ENCODE measurements around the gene ATP6V1E1. TPM values are rescaled to one million over a fixed set of nuclear protein-coding genes. Genes with fewer than 3 reads are reported as not detected.
"Not testable (repeated sequence)": the region's sequence is repeated elsewhere in the genome, so short reads cannot be mapped to it uniquely, and the experiment has no call there.

ATP6V1E1 gene
- total and polyA plus RNA-seq, 2 donors: 121 to 138 TPM

DNA sequence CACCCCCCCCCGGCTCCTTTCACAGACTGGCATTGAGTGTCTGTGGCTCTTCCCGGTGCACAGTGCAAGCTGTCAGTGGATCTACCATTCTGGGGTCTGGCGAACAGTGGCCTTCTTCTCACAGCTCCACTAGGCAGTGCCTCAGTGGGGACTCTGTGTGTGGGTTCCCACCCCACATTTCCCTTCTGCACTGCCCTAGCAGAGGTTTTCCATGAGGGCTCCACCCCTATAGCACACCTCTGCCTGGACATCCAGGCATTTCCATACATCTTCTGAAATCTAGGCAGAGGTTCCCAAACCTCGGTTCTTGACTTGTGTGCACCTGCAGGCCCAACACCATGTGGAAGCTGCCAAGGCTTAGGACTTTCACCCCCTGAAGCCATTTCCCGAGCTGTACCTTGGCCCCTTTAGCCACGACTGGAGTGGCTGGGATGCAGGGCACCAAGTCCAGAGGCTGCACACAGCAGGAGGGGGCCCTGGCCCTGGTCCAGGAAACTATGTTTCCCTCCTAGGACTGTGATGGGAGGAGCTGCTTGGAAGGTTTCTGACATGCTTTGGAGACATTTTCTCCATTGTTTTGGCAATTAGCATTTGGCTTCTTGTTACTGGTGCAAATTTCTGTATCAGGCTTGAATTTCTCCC lies 36.0 kb upstream of the ATP6V1E1 start:
- Histone ChIP-seq H3K4me1 (ENCODE audit: control insufficient read depth in 2 of 2, insufficient read depth in 2 of 2, low read length in 2 of 2) (no peaks in the 10 kb centered on the region), H3K27ac (ENCODE audit: low read depth in 1 of 2, low read length in 1 of 2) (no peak overlapping the region), H3K36me3 (ENCODE audit: control insufficient read depth in 2 of 2, insufficient read depth in 2 of 2, low read length in 1 of 2) (peaks cover 12 to 14% of the 10 kb centered on the region in 2 donors), H3K9me3 (ENCODE audit: control insufficient read depth in 2 of 2, insufficient read depth in 1 of 2, low read length in 1 of 2) (peaks cover 0 to 6% of the 10 kb centered on the region in 2 donors), H3K27me3 (ENCODE audit: control insufficient read depth in 2 of 2, insufficient read depth in 1 of 2, low read length in 1 of 2) (no peaks in the 10 kb centered on the region), H3K4me3 (ENCODE audit: low read length in 2 of 2) (no peak overlapping the region)
- 98% methylated on average over 6 of the region's 6 CpGs for WGBS
- no peak for DNase-seq (ENCODE audit: low read depth in 6 of 9, low spot score in 9 of 9)

- Histone ChIP-seq H3K27ac (ENCODE audit: low read depth in 1 of 2, low read length in 1 of 2) (no peak overlapping the region), H3K27me3 (ENCODE audit: control insufficient read depth in 2 of 2, insufficient read depth in 1 of 2, low read length in 1 of 2) (no peaks in the 10 kb centered on the region), H3K4me1 (ENCODE audit: control insufficient read depth in 2 of 2, insufficient read depth in 2 of 2, low read length in 2 of 2) (no peaks in the 10 kb centered on the region), H3K4me3 (ENCODE audit: low read length in 2 of 2) (no peak overlapping the region), H3K9me3 (ENCODE audit: control insufficient read depth in 2 of 2, insufficient read depth in 1 of 2, low read length in 1 of 2) (no peaks in the 10 kb centered on the region), H3K36me3 (ENCODE audit: control insufficient read depth in 2 of 2, insufficient read depth in 2 of 2, low read length in 1 of 2) (peaks cover 0 to 2% of the 10 kb centered on the region in 2 donors)
- DNase-seq (ENCODE audit: low read depth in 6 of 9, low spot score in 9 of 9): no peak
- WGBS: 99% methylated on average over 10 of the region's 10 CpGs
Measured at GRCh38 chr22:17656870-17657395, 28.4 kb upstream of the ATP6V1E1 start.

DNA sequence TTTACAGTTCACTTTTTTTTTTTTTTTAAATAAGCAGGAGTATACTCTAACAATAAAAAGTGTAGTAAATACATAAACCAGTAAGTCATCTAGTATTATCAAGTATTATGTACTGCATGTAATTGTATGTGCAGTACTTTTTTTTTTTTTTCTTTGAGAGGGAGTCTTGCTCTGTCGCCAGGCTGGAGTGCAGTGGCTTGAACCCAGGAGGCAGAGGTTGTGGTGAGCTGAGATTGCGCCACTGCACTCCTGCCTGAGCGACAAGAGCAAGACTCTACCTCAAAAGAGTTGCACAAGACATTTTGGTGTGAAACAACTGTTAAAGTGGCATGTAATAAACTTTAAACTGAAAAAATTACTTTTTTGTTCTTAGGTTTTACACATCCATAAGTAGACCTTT lies 26.7 kb upstream of the ATP6V1E1 start:
- Histone ChIP-seq H3K36me3 (ENCODE audit: control insufficient read depth in 2 of 2, insufficient read depth in 2 of 2, low read length in 1 of 2) (peaks cover 0 to 2% of the 10 kb centered on the region in 2 donors), H3K27me3 (ENCODE audit: control insufficient read depth in 2 of 2, insufficient read depth in 1 of 2, low read length in 1 of 2) (no peaks in the 10 kb centered on the region), H3K9me3 (ENCODE audit: control insufficient read depth in 2 of 2, insufficient read depth in 1 of 2, low read length in 1 of 2) (no peaks in the 10 kb centered on the region), H3K4me3 (ENCODE audit: low read length in 2 of 2) (no peak overlapping the region), H3K4me1 (ENCODE audit: control insufficient read depth in 2 of 2, insufficient read depth in 2 of 2, low read length in 2 of 2) (no peaks in the 10 kb centered on the region), H3K27ac (ENCODE audit: low read depth in 1 of 2, low read length in 1 of 2) (no peak overlapping the region)
- 95% methylated on average over 3 of the region's 3 CpGs for WGBS
- no peak for DNase-seq (ENCODE audit: low read depth in 6 of 9, low spot score in 9 of 9)

DNA sequence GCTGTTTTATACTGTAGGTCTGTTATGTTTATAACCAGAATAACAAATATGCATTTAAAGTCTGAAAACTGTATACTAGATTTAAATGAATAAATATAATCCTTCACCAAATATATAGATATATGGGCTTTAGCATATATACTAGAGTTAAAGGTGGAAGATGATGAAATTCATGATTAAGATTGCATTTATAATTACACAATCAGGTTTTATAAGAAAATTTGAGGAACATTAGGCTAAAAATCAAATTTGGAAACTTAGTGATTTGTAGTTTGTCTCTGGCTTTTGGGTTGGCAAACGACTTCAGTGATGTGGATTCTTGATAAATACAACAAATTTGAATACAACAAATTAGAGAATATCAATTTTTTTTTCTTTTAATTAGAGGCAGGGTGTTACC lies 20.0 kb upstream of the ATP6V1E1 start:
- Histone ChIP-seq H3K4me3 (ENCODE audit: low read length in 2 of 2) (no peak overlapping the region), H3K27me3 (ENCODE audit: control insufficient read depth in 2 of 2, insufficient read depth in 1 of 2, low read length in 1 of 2) (no peaks in the 10 kb centered on the region), H3K36me3 (ENCODE audit: control insufficient read depth in 2 of 2, insufficient read depth in 2 of 2, low read length in 1 of 2) (no peaks in the 10 kb centered on the region), H3K9me3 (ENCODE audit: control insufficient read depth in 2 of 2, insufficient read depth in 1 of 2, low read length in 1 of 2) (no peaks in the 10 kb centered on the region), H3K27ac (ENCODE audit: low read depth in 1 of 2, low read length in 1 of 2) (no peak overlapping the region), H3K4me1 (ENCODE audit: control insufficient read depth in 2 of 2, insufficient read depth in 2 of 2, low read length in 2 of 2) (no peaks in the 10 kb centered on the region)
- 93% methylated on average over 1 of the region's 1 CpG for WGBS
- no peak for DNase-seq (ENCODE audit: low read depth in 6 of 9, low spot score in 9 of 9)

- H3K4me3 ChIP-seq (ENCODE audit: low read length in 2 of 2): no peak overlapping the region
- no peaks in the 10 kb centered on the region for H3K4me1 ChIP-seq (ENCODE audit: control insufficient read depth in 2 of 2, insufficient read depth in 2 of 2, low read length in 2 of 2)
- H3K36me3 ChIP-seq (ENCODE audit: control insufficient read depth in 2 of 2, insufficient read depth in 2 of 2, low read length in 1 of 2): no peaks in the 10 kb centered on the region
- 99% methylated on average over 5 of the region's 5 CpGs for WGBS
- DNase-seq (ENCODE audit: low read depth in 6 of 9, low spot score in 9 of 9): no peak
- no peaks in the 10 kb centered on the region for H3K9me3 ChIP-seq (ENCODE audit: control insufficient read depth in 2 of 2, insufficient read depth in 1 of 2, low read length in 1 of 2)
- no peaks in the 10 kb centered on the region for H3K27me3 ChIP-seq (ENCODE audit: control insufficient read depth in 2 of 2, insufficient read depth in 1 of 2, low read length in 1 of 2)
- H3K27ac ChIP-seq (ENCODE audit: low read depth in 1 of 2, low read length in 1 of 2): no peak overlapping the region
Measured at GRCh38 chr22:17647991-17648390, 19.4 kb upstream of the ATP6V1E1 start.

DNA sequence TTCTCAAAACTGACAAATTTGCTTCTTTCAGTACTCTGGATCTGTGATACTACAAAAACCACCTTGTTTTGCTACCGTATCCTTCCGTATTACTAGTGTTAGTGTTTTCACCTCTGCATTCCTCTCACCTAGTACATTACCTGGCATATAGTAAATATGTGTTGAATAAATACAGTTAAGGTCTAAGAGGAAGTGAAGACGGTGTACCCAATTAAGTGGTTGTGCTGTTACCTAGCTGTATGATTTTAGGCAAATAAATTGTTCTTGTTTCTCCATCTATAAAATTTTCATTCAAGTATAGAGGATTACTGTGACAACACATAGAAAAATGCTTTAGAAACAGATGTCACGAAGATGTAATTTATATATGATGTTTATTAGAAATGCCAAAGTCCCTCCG lies 18.9 kb upstream of the ATP6V1E1 start:
- no peaks in the 10 kb centered on the region for H3K27me3 ChIP-seq (ENCODE audit: control insufficient read depth in 2 of 2, insufficient read depth in 1 of 2, low read length in 1 of 2)
- no peaks in the 10 kb centered on the region for H3K36me3 ChIP-seq (ENCODE audit: control insufficient read depth in 2 of 2, insufficient read depth in 2 of 2, low read length in 1 of 2)
- no peaks in the 10 kb centered on the region for H3K9me3 ChIP-seq (ENCODE audit: control insufficient read depth in 2 of 2, insufficient read depth in 1 of 2, low read length in 1 of 2)
- DNase-seq (ENCODE audit: low read depth in 6 of 9, low spot score in 9 of 9): no peak
- H3K27ac ChIP-seq (ENCODE audit: low read depth in 1 of 2, low read length in 1 of 2): no peak overlapping the region
- no peaks in the 10 kb centered on the region for H3K4me1 ChIP-seq (ENCODE audit: control insufficient read depth in 2 of 2, insufficient read depth in 2 of 2, low read length in 2 of 2)
- 98% methylated on average over 5 of the region's 5 CpGs for WGBS
- no peak overlapping the region for H3K4me3 ChIP-seq (ENCODE audit: low read length in 2 of 2)

DNA sequence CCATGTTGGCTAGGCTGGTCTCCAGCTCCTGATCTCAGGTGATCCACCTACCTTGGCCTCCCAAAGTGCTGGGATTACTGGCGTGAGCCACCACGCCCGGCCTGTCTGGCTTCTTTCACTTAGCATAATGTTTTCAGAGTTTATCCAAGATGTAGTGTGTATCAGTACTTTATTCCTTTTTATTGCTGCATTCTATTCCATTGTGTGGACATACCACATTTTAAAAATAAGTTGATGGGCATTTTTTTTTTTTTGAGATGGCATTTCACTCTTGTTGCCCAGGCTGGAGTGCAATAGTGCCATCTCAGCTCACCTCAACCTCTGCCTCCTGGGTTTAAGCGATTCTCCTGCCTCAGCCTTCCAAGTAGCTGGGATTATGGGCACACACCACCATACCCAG lies 13.8 kb upstream of the ATP6V1E1 start:
- H3K36me3 ChIP-seq (ENCODE audit: control insufficient read depth in 2 of 2, insufficient read depth in 2 of 2, low read length in 1 of 2); H3K27ac ChIP-seq (ENCODE audit: low read depth in 1 of 2, low read length in 1 of 2); DNase-seq (ENCODE audit: low read depth in 6 of 9, low spot score in 9 of 9); H3K9me3 ChIP-seq (ENCODE audit: control insufficient read depth in 2 of 2, insufficient read depth in 1 of 2, low read length in 1 of 2); H3K4me3 ChIP-seq (ENCODE audit: low read length in 2 of 2); H3K27me3 ChIP-seq (ENCODE audit: control insufficient read depth in 2 of 2, insufficient read depth in 1 of 2, low read length in 1 of 2): not testable (repeated sequence)
- WGBS: 86% methylated on average over 4 of the region's 4 CpGs
- H3K4me1 ChIP-seq (ENCODE audit: control insufficient read depth in 2 of 2, insufficient read depth in 2 of 2, low read length in 2 of 2): peaks cover 8 to 14% of the 10 kb centered on the region in 2 donors

- no peaks in the 10 kb centered on the region for H3K27me3 ChIP-seq (ENCODE audit: control insufficient read depth in 2 of 2, insufficient read depth in 1 of 2, low read length in 1 of 2)
- no peaks in the 10 kb centered on the region for H3K9me3 ChIP-seq (ENCODE audit: control insufficient read depth in 2 of 2, insufficient read depth in 1 of 2, low read length in 1 of 2)
- H3K4me3 ChIP-seq (ENCODE audit: low read length in 2 of 2): no peak overlapping the region
- 63% methylated on average over 3 of the region's 3 CpGs for WGBS
- DNase-seq (ENCODE audit: low read depth in 6 of 9, low spot score in 9 of 9): no peak
- H3K36me3 ChIP-seq (ENCODE audit: control insufficient read depth in 2 of 2, insufficient read depth in 2 of 2, low read length in 1 of 2): no peaks in the 10 kb centered on the region
- H3K27ac ChIP-seq (ENCODE audit: low read depth in 1 of 2, low read length in 1 of 2): no peak overlapping the region
- H3K4me1 ChIP-seq (ENCODE audit: control insufficient read depth in 2 of 2, insufficient read depth in 2 of 2, low read length in 2 of 2): peaks cover 8 to 15% of the 10 kb centered on the region in 2 donors
Measured at GRCh38 chr22:17641269-17641668, 12.7 kb upstream of the ATP6V1E1 start.

DNA sequence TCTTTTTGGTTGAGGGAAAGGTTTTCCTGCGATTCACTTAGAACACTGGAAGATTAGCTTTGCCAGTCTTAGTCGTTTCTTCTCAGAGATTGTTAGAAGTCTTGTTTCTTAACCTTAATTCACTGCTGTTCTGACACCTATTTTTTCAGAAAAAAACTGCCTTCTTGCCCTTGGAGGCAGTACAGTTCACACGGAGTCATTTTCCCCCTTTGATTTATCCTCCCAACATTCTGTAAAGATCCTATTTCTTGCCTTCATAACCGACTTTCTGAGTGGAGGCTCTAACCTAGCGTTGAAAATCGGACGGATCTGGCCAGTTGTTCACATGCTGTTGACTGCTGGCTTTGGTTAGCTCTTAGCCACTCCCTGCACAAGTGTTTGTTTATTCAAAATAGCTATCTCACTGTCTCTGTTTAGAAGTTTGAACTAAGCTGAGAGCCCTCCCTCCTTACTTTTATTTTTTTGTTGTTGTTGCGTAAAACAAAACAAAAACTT lies 10.7 kb upstream of the ATP6V1E1 start:
- peak overlapping the region; percentile 98 to 99 for H3K27ac ChIP-seq (ENCODE audit: low read depth in 1 of 2, low read length in 1 of 2)
- H3K4me1 ChIP-seq (ENCODE audit: control insufficient read depth in 2 of 2, insufficient read depth in 2 of 2, low read length in 2 of 2): peaks cover 8 to 15% of the 10 kb centered on the region in 2 donors
- H3K9me3 ChIP-seq (ENCODE audit: control insufficient read depth in 2 of 2, insufficient read depth in 1 of 2, low read length in 1 of 2): no peaks in the 10 kb centered on the region
- H3K4me3 ChIP-seq (ENCODE audit: low read length in 2 of 2): peak overlapping the region; percentile 63 to 78
- H3K27me3 ChIP-seq (ENCODE audit: control insufficient read depth in 2 of 2, insufficient read depth in 1 of 2, low read length in 1 of 2): no peaks in the 10 kb centered on the region
- peak in 7 of 9 donors; percentile 5 to 60 (median 22) for DNase-seq (ENCODE audit: low read depth in 6 of 9, low spot score in 9 of 9)
- H3K36me3 ChIP-seq (ENCODE audit: control insufficient read depth in 2 of 2, insufficient read depth in 2 of 2, low read length in 1 of 2): no peaks in the 10 kb centered on the region
- WGBS: 10% methylated on average over 8 of the region's 8 CpGs

Measured in thymus (tissue), 11 donors.